HEK293 (cell line): ENCODE measurements around the gene BUB1B.

Experiments used
- CTCF ChIA-PET: fragments of 350-600 bp; formaldehyde crosslinking; extraction: SDS; loops from one replicate; lab custom pipeline; 2021; ENCODE audit warnings: antibody characterized with exemption; lab: Yijun Ruan, JAX
- POLR2A ChIA-PET: fragments of 300-600 bp; formaldehyde crosslinking; extraction: SDS; loops from one replicate; lab custom pipeline; 2020; ENCODE audit warnings: antibody characterized with exemption, inconsistent platforms; lab: Yijun Ruan, JAX
- H3K27ac ChIP-seq: fragments of 200-500 bp; sonication (Bioruptor generic); 2 replicates; pipeline ENCODE4 v1.5.1; 2014; ENCODE audit warnings: low read depth, low read length, control low read depth, inconsistent platforms; ENCODE audit errors: extremely low read depth
- H3K36me3 ChIP-seq, 2 experiments: fragments of 200-500 bp in 1 of 2; sonication (Bioruptor generic) in 1 of 2; 1 replicate in 1 of 2; 2 replicates in 1 of 2; pipeline ENCODE4 v1.5.1; 2014 to 2017; ENCODE audit warnings: inconsistent platforms in 2 of 2, low read length in 2 of 2; ENCODE audit not compliant: control insufficient read depth in 2 of 2, insufficient read depth in 1 of 2
- H3K4me1 ChIP-seq: fragments of 200-500 bp; sonication (Bioruptor generic); 2 replicates; pipeline ENCODE4 v1.5.1; 2014; ENCODE audit warnings: mild to moderate bottlenecking, low read length, inconsistent platforms; ENCODE audit not compliant: control insufficient read depth, insufficient read depth
- H3K4me3 ChIP-seq: 2 replicates; pipeline ENCODE4 v1.5.1; 2011; ENCODE audit warnings: low read depth, mild to moderate bottlenecking, control low read depth, low read length, moderate library complexity
- H3K9me3 ChIP-seq: fragments of 200-500 bp; sonication (Bioruptor generic); 2 replicates; pipeline ENCODE4 v1.5.1; 2014; ENCODE audit warnings: low read depth, low read length, inconsistent platforms; ENCODE audit not compliant: control insufficient read depth, insufficient read depth
- GLIS2 ChIP-seq: fragments of 450-650 bp; formaldehyde crosslinking; IDR thresholded peaks from 2 replicates; pipeline ENCODE4 v1.5.1; 2016; ENCODE audit warnings: missing biosample characterization, missing genetic modification characterization
- OSR2 ChIP-seq: fragments of 450-650 bp; formaldehyde crosslinking; IDR thresholded peaks from 2 replicates; pipeline ENCODE4 v1.5.1; 2016; ENCODE audit warnings: missing biosample characterization, missing genetic modification characterization
- SCRT2 ChIP-seq: fragments of 450-650 bp; formaldehyde crosslinking; IDR thresholded peaks from 2 replicates; pipeline ENCODE4 v1.5.1; 2016; ENCODE audit warnings: missing biosample characterization, missing genetic modification characterization
- ZBTB10 ChIP-seq: fragments of 450-650 bp; formaldehyde crosslinking; IDR thresholded peaks from 2 replicates; pipeline ENCODE4 v1.5.1; 2016; ENCODE audit warnings: missing biosample characterization, missing genetic modification characterization
- ZBTB6 ChIP-seq: fragments of 450-650 bp; formaldehyde crosslinking; IDR thresholded peaks from 2 replicates; pipeline ENCODE4 v1.5.1; 2017; ENCODE audit warnings: missing biosample characterization, missing genetic modification characterization
- ZNF16 ChIP-seq: fragments of 450-650 bp; formaldehyde crosslinking; IDR thresholded peaks from 2 replicates; pipeline ENCODE4 v1.5.1; 2016; ENCODE audit warnings: low read depth, missing biosample characterization, missing genetic modification characterization
- ZNF169 ChIP-seq: fragments of 450-650 bp; formaldehyde crosslinking; IDR thresholded peaks from 2 replicates; pipeline ENCODE4 v1.5.1; 2016; ENCODE audit warnings: missing biosample characterization, missing genetic modification characterization
- ZNF202 ChIP-seq: fragments of 450-650 bp; formaldehyde crosslinking; IDR thresholded peaks from 2 replicates; pipeline ENCODE4 v1.5.1; 2016; ENCODE audit warnings: missing biosample characterization, missing genetic modification characterization, borderline replicate concordance
- ZNF280C ChIP-seq: fragments of 450-650 bp; formaldehyde crosslinking; IDR thresholded peaks from 2 replicates; pipeline ENCODE4 v1.5.1; 2016; ENCODE audit warnings: missing biosample characterization, missing genetic modification characterization
- ZNF302 ChIP-seq: fragments of 450-650 bp; formaldehyde crosslinking; IDR thresholded peaks from 2 replicates; pipeline ENCODE4 v1.5.1; 2016; ENCODE audit warnings: missing biosample characterization, missing genetic modification characterization, low read depth
- ZNF423 ChIP-seq: fragments of 450-650 bp; formaldehyde crosslinking; IDR thresholded peaks from 2 replicates; pipeline ENCODE4 v1.5.1; 2016; ENCODE audit warnings: missing biosample characterization, missing genetic modification characterization
- ZNF449 ChIP-seq: fragments of 450-650 bp; formaldehyde crosslinking; IDR thresholded peaks from 2 replicates; pipeline ENCODE4 v1.5.1; 2017; ENCODE audit warnings: missing biosample characterization, mild to moderate bottlenecking, missing genetic modification characterization, moderate library complexity
- ZNF48 ChIP-seq: fragments of 450-650 bp; formaldehyde crosslinking; IDR thresholded peaks from 2 replicates; pipeline ENCODE4 v1.5.1; 2016; ENCODE audit warnings: missing biosample characterization, missing genetic modification characterization
- ZNF76 ChIP-seq: fragments of 450-650 bp; formaldehyde crosslinking; IDR thresholded peaks from 2 replicates; pipeline ENCODE4; 2016; ENCODE audit warnings: low read depth, missing biosample characterization, missing genetic modification characterization, borderline replicate concordance
- ZNF843 ChIP-seq: fragments of 450-650 bp; formaldehyde crosslinking; IDR thresholded peaks from 2 replicates; pipeline ENCODE4 v1.5.1; 2016; ENCODE audit warnings: missing biosample characterization, missing genetic modification characterization
- ZSCAN18 ChIP-seq: fragments of 450-650 bp; formaldehyde crosslinking; IDR thresholded peaks from 2 replicates; pipeline ENCODE4 v1.5.1; 2016; ENCODE audit warnings: missing biosample characterization, missing genetic modification characterization

BUB1B gene

GRCh38 chr15:40252438-40253166 lies 91.7 kb downstream of the BUB1B start:
- TF ChIP-seq ZNF302 (tag by site-specific recombination) (no peak), ZNF280C (tag by site-specific recombination) (no peak), ZNF449 (no peak), ZNF169 (tag by site-specific recombination) (no peak), ZNF202 (no peak), SCRT2 (tag by site-specific recombination) (no peak), ZNF48 (no peak), ZNF16 (tag by site-specific recombination) (no peak), ZSCAN18 (tag by site-specific recombination) (no peak), ZBTB6 (no peak), ZNF423 (tag by site-specific recombination) (no peak), GLIS2 (tag by site-specific recombination) (no peak), OSR2 (tag by site-specific recombination) (no peak), ZNF76 (tag by site-specific recombination) (no peak), ZNF843 (tag by site-specific recombination) (no peak), ZBTB10 (no peak)
- ChIA-PET CTCF (no interaction called here), POLR2A (interaction anchor here (1.0 kb wide), 1 partner anchor 70 kb away, joined by 3 read pairs; the partner anchor contains the start of gene INAFM2)
- peak overlapping the region; percentile 14; the same call in 1 of the 2 replicates for H3K4me3 ChIP-seq
- peaks cover 4% of the 10 kb centered on the region; the same call in 1 of the 2 replicates for H3K4me1 ChIP-seq
- peak overlapping the region; percentile 5; the same call in 1 of the 2 replicates for H3K27ac ChIP-seq
- H3K36me3 ChIP-seq: no peaks in the 10 kb centered on the region
- H3K9me3 ChIP-seq: no peaks in the 10 kb centered on the region
